DND-41 (cell line): ENCODE measurements around the gene ALDH1A2.

Experiments
- ATAC-seq: fragments of 200-7000 bp; cut with Tn5 transposase; 3 replicates; pipeline ENCODE4 v1.9.1; 2021; ENCODE audit warnings: low read depth; ENCODE audit not compliant: insufficient read depth
- DNase-seq: peaks from one replicate; pipeline ENCODE4 v3.0.0-alpha.2; 2020
- H2AFZ ChIP-seq: 2 replicates; pipeline ENCODE4 v1.6.0; 2012; ENCODE audit warnings: low read depth, low read length
- H3K27ac ChIP-seq: 2 replicates; pipeline ENCODE4 v1.5.1; 2012; ENCODE audit warnings: low read length, inconsistent platforms
- H3K27me3 ChIP-seq: fragments of 200-600 bp; sonication (generic); 2 replicates; pipeline ENCODE4 v1.6.0; 2012; ENCODE audit warnings: low read length, mild to moderate bottlenecking, inconsistent platforms; ENCODE audit not compliant: insufficient read depth, poor library complexity
- H3K36me3 ChIP-seq: 2 replicates; pipeline ENCODE4 v1.5.1; 2012; ENCODE audit warnings: low read length, inconsistent platforms; ENCODE audit not compliant: insufficient read depth
- H3K4me1 ChIP-seq: 2 replicates; pipeline ENCODE4 v1.5.1; 2012; ENCODE audit warnings: mild to moderate bottlenecking, low read length; ENCODE audit not compliant: insufficient read depth
- H3K4me2 ChIP-seq: 2 replicates; pipeline ENCODE4 v1.6.0; 2012; ENCODE audit warnings: mild to moderate bottlenecking, moderate library complexity, low read length, inconsistent platforms; ENCODE audit not compliant: insufficient read depth
- H3K4me3 ChIP-seq, 2 experiments: fragments of 200-600 bp in 1 of 2; shearing (Covaris generic) in 1 of 2; 2 replicates each; pipeline ENCODE4 v1.5.1; 2012 to 2016; ENCODE audit warnings: inconsistent platforms in 2 of 2, low read length in 2 of 2, mild to moderate bottlenecking in 2 of 2, low read depth in 1 of 2, moderate library complexity in 1 of 2
- H3K79me2 ChIP-seq: 2 replicates; pipeline ENCODE4 v1.6.0; 2012; ENCODE audit warnings: low read length, inconsistent platforms; ENCODE audit not compliant: insufficient read depth
- H3K9ac ChIP-seq: 2 replicates; pipeline ENCODE4 v1.6.0; 2012; ENCODE audit warnings: low read depth, mild to moderate bottlenecking, inconsistent platforms, low read length, moderate library complexity
- H3K9me3 ChIP-seq: 2 replicates; pipeline ENCODE4 v1.5.1; 2012; ENCODE audit warnings: low read length, moderate library complexity, mild to moderate bottlenecking, inconsistent platforms; ENCODE audit not compliant: insufficient read depth, severe bottlenecking
- H4K20me1 ChIP-seq: 2 replicates; pipeline ENCODE4 v1.6.0; 2012; ENCODE audit warnings: low read length; ENCODE audit not compliant: insufficient read depth
- EZH2 ChIP-seq: IDR thresholded peaks from 3 replicates; pipeline ENCODE4 v1.6.1; 2012; ENCODE audit warnings: borderline replicate concordance, low read depth, mild to moderate bottlenecking, moderate library complexity, low read length, inconsistent platforms; ENCODE audit not compliant: severe bottlenecking
- TF ChIP-seq, protein P1 (sequence below): IDR thresholded peaks from 2 replicates; pipeline ENCODE4 v1.5.1; 2012; ENCODE audit warnings: borderline replicate concordance, low read length, moderate library complexity, mild to moderate bottlenecking; ENCODE audit not compliant: poor library complexity, severe bottlenecking; ENCODE audit errors: extremely low read depth

ALDH1A2 gene

DNA sequence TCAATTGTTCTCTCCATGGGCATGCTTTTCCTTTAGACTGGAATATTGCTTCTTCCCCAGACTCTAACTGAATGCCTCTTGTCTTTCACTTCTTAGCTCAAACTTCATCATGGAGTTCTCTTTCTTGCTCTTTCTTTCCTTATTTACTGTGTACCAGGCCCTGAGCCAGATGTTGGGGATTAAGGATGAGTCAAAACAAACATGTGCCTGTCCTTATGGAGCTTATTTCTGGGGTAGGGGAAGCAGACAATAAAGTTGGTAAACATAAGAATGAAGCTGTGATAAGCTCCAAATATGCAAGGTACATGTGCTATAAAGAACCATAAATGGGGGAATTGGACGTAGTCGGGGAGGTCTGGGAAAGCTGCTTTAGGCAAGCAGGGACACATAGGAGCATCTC is 145.8 kb downstream of the ALDH1A2 start:
- no peak overlapping the region for H3K4me3 ChIP-seq
- H3K79me2 ChIP-seq, result no peaks in the 10 kb centered on the region
- TF ChIP-seq, protein P1, sequence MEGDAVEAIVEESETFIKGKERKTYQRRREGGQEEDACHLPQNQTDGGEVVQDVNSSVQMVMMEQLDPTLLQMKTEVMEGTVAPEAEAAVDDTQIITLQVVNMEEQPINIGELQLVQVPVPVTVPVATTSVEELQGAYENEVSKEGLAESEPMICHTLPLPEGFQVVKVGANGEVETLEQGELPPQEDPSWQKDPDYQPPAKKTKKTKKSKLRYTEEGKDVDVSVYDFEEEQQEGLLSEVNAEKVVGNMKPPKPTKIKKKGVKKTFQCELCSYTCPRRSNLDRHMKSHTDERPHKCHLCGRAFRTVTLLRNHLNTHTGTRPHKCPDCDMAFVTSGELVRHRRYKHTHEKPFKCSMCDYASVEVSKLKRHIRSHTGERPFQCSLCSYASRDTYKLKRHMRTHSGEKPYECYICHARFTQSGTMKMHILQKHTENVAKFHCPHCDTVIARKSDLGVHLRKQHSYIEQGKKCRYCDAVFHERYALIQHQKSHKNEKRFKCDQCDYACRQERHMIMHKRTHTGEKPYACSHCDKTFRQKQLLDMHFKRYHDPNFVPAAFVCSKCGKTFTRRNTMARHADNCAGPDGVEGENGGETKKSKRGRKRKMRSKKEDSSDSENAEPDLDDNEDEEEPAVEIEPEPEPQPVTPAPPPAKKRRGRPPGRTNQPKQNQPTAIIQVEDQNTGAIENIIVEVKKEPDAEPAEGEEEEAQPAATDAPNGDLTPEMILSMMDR, result no peak
- no peak for TF ChIP-seq EZH2
- H4K20me1 ChIP-seq, result no peaks in the 10 kb centered on the region
- ATAC-seq (no peak), DNase-seq (no peak)
- H3K27me3 ChIP-seq, result peaks cover 11% of the 10 kb centered on the region
- no peak overlapping the region for H3K9ac ChIP-seq
- H3K36me3 ChIP-seq, result no peaks in the 10 kb centered on the region
- H3K4me1 ChIP-seq, result no peaks in the 10 kb centered on the region
- no peak overlapping the region for H3K4me2 ChIP-seq
- no peak overlapping the region for H2AFZ ChIP-seq
- no peak overlapping the region for H3K27ac ChIP-seq
- H3K9me3 ChIP-seq, result no peaks in the 10 kb centered on the region

DNA sequence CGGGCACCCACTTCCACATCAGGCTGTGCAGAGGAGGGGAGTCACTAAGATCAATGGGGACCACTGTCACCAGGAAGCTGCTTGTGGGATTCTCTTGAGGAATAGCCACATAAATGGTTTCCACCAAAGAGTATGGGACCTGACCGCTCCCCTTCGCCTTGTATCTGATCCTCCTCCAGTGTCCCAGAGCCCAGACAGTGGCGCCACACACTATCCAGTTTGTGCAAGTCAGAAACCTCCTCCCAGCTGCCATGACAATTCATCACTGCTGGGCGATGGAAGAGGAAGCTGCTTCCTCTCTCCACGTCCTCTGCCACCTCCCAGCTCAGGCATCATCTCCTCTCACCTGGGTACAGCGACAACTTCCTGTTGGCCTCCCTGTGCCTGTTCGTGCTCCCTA is 147.5 kb downstream of the ALDH1A2 start:
- TF ChIP-seq, protein P1, result no peak
- no peak for TF ChIP-seq EZH2
- H3K79me2 ChIP-seq, result no peaks in the 10 kb centered on the region
- ATAC-seq, result no peak
- H3K9ac ChIP-seq, result no peak overlapping the region
- H3K4me3 ChIP-seq, result no peak overlapping the region
- H4K20me1 ChIP-seq, result no peaks in the 10 kb centered on the region
- H3K4me1 ChIP-seq, result no peaks in the 10 kb centered on the region
- H3K36me3 ChIP-seq, result no peaks in the 10 kb centered on the region
- H3K27me3 ChIP-seq, result peaks cover 14% of the 10 kb centered on the region
- H3K9me3 ChIP-seq, result no peaks in the 10 kb centered on the region
- H3K4me2 ChIP-seq, result no peak overlapping the region
- DNase-seq, result no peak
- no peak overlapping the region; the same call in 1 of the 2 replicates for H2AFZ ChIP-seq
- no peak overlapping the region for H3K27ac ChIP-seq

DNA sequence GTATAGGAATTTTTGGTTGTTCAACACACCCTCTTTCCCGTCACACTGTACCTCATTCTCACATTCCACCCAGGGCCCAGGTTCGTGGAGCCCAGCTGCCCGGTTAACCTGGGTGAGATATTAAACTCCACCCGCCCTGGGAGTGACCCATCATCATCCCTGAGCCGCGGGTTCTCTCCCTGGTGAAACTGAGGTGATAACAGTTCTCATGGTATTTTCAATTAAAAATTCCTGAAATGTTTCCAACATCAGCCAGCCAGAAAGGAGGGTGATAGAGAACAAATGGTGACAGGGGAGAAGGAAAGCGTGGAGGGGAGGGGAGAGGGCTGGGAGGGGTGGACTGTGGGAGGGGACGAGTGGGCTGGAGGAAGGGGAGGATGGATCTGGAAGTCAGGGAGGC is 148.8 kb downstream of the ALDH1A2 start:
- H3K9ac ChIP-seq, result no peak overlapping the region
- H2AFZ ChIP-seq, result no peak overlapping the region
- no peak overlapping the region for H3K4me3 ChIP-seq
- H3K79me2 ChIP-seq, result no peaks in the 10 kb centered on the region
- no peaks in the 10 kb centered on the region for H3K4me1 ChIP-seq
- H3K9me3 ChIP-seq, result no peaks in the 10 kb centered on the region
- DNase-seq, result no peak
- no peak for ATAC-seq
- H4K20me1 ChIP-seq, result no peaks in the 10 kb centered on the region
- no peak overlapping the region for H3K4me2 ChIP-seq
- no peak for TF ChIP-seq EZH2
- TF ChIP-seq, protein P1, result no peak
- no peak overlapping the region for H3K27ac ChIP-seq
- H3K36me3 ChIP-seq, result no peaks in the 10 kb centered on the region
- peaks cover 14% of the 10 kb centered on the region for H3K27me3 ChIP-seq

GRCh38 chr15:57915827-57916531 is 149.5 kb downstream of the ALDH1A2 start:
- no peaks in the 10 kb centered on the region for H3K9me3 ChIP-seq
- no peak overlapping the region for H3K4me3 ChIP-seq
- no peaks in the 10 kb centered on the region for H3K79me2 ChIP-seq
- peaks cover 13% of the 10 kb centered on the region for H3K27me3 ChIP-seq
- no peaks in the 10 kb centered on the region for H3K4me1 ChIP-seq
- no peak overlapping the region for H3K27ac ChIP-seq
- ATAC-seq, result no peak
- TF ChIP-seq, protein P1, result no peak
- TF ChIP-seq EZH2, result no peak
- no peak overlapping the region for H3K4me2 ChIP-seq
- no peaks in the 10 kb centered on the region for H3K36me3 ChIP-seq
- no peak overlapping the region for H2AFZ ChIP-seq
- H3K9ac ChIP-seq, result no peak overlapping the region
- no peak for DNase-seq
- H4K20me1 ChIP-seq, result no peaks in the 10 kb centered on the region
